ENCODE measurements around the gene MORN1.

MORN1 gene

GRCh38 chr1:2372551-2373490 lies 18.5 kb downstream of the MORN1 start:
- no peak for DNase-seq

GRCh38 chr1:2368053-2368744 lies 23.2 kb downstream of the MORN1 start:
- DNase-seq = no peak

- DNase-seq = no peak
Observed at GRCh38 chr1:2363847-2364513, 27.4 kb downstream of the MORN1 start.

- DNase-seq = no peak
Observed at GRCh38 chr1:2360588-2361364, 30.6 kb downstream of the MORN1 start.

GRCh38 chr1:2358651-2359640 lies 32.4 kb downstream of the MORN1 start:
- no peak for DNase-seq

GRCh38 chr1:2358072-2358471 lies 33.3 kb downstream of the MORN1 start:
- DNase-seq = no peak

GRCh38 chr1:2356911-2357845 lies 34.2 kb downstream of the MORN1 start:
- no peak for DNase-seq

GRCh38 chr1:2356401-2356800 lies 35.0 kb downstream of the MORN1 start:
- no peak for DNase-seq

- DNase-seq = no peak
Observed at GRCh38 chr1:2355373-2356261, 35.7 kb downstream of the MORN1 start.

GRCh38 chr1:2354511-2355372 lies 36.6 kb downstream of the MORN1 start:
- DNase-seq = no peak

- no peak for DNase-seq
Observed at GRCh38 chr1:2353551-2354438, 37.6 kb downstream of the MORN1 start.

GRCh38 chr1:2352897-2353550 lies 38.3 kb downstream of the MORN1 start:
- DNase-seq = no peak

- no peak for DNase-seq
Observed at GRCh38 chr1:2352341-2352896, 38.9 kb downstream of the MORN1 start.

- no peak for DNase-seq
Observed at GRCh38 chr1:2351723-2352122, 39.6 kb downstream of the MORN1 start.

GRCh38 chr1:2350911-2351655 lies 40.3 kb downstream of the MORN1 start:
- DNase-seq = no peak

GRCh38 chr1:2350501-2350900 lies 40.9 kb downstream of the MORN1 start:
- no peak for DNase-seq
